Transverse colon (tissue), 4 donors: Measurements from ENCODE around the gene LRRC4C. TPM values are rescaled to one million over a fixed set of nuclear protein-coding genes. Genes with fewer than 3 reads are reported as not detected.

Experiments used
- DNase-seq: peaks from one replicate; pipeline ENCODE4 v3.0.0-alpha.2; 2019
- H3K27ac ChIP-seq, 4 donors: fragments of 200-600 bp; sonication (generic); 2 replicates each; pipeline ENCODE4 v1.5.1; 2016 to 2018; ENCODE audit warnings: inconsistent platforms in 4 of 4
- H3K27me3 ChIP-seq: fragments of 200-600 bp; sonication (generic); 2 replicates; pipeline ENCODE4 v1.5.1; 2017; ENCODE audit warnings: inconsistent platforms
- H3K36me3 ChIP-seq, 4 donors: fragments of 200-600 bp; sonication (generic); 2 replicates each; pipeline ENCODE4 v1.5.1; 2017 to 2019; ENCODE audit warnings: inconsistent platforms in 4 of 4
- H3K4me1 ChIP-seq, 4 donors: fragments of 200-600 bp; sonication (generic); 2 replicates each; pipeline ENCODE4 v1.5.1; 2017 to 2020; ENCODE audit warnings: inconsistent platforms in 4 of 4
- H3K4me3 ChIP-seq, 4 donors: fragments of 200-600 bp; sonication (generic); 1 replicate in 1 of 4; 2 replicates in 3 of 4; pipeline versions ENCODE4 v1.5.1 to v1.6.1; 2017 to 2019; ENCODE audit warnings: inconsistent platforms in 4 of 4
- H3K9me3 ChIP-seq, 2 donors: fragments of 200-600 bp; sonication (generic); 2 replicates each; pipeline ENCODE4 v1.5.1; 2017 to 2019; ENCODE audit warnings: inconsistent platforms in 2 of 2
- EP300 ChIP-seq: sonication (generic); formaldehyde crosslinking; IDR thresholded peaks from one replicate; pipeline ENCODE4 v1.6.1; 2017; ENCODE audit warnings: antibody characterized with exemption, low read depth
- POLR2A ChIP-seq: fragments of 450-650 bp; IDR thresholded peaks from one replicate; pipeline ENCODE4 v1.6.1; 2016; ENCODE audit warnings: antibody characterized with exemption, mild to moderate bottlenecking, moderate library complexity
- POLR2AphosphoS5 ChIP-seq, 3 donors: sonication (generic); formaldehyde crosslinking; IDR thresholded peaks; one replicate each; pipeline ENCODE4 v1.6.1; 2016; ENCODE audit warnings: antibody characterized with exemption in 3 of 3
- WGBS, 2 donors: methylation state at CpG; one replicate each; pipeline ENCODE4 v1.1.5; 2018; ENCODE audit warnings: low coverage in 1 of 2; 5-methylcytosine and 5-hydroxymethylcytosine counted together
- in situ Hi-C, 4 donors: fragments of 200-750 bp; cut with MboI; loops; one replicate each; pipeline versions ENCODE4 v1.15.0 to v1.15.1; 2017; ENCODE audit warnings: low sequenced_read_pairs in 3 of 4, low pct_ligation_motif_present in 1 of 4, low pct_unique_long_range_greater_than_20kb in 1 of 4
- intact Hi-C: fragments of 100-400 bp; cut with DNase I; formaldehyde crosslinking; loops from one replicate; pipeline ENCODE4 v1.15.1; 2023; ENCODE audit warnings: low total_unique reads
- total RNA-seq, 4 donors: library from RNA; depleted of rRNA; stranded (reverse); fragments of >200 nt; gene quantifications; one replicate each; pipeline ENCODE4 v1.1.0, GENCODE V29; 2016
- TF ChIP-seq, protein P1 (sequence below), 5 experiments: fragments of 200-600 bp in 3 of 5; fragments of 450-650 bp in 2 of 5; sonication (generic) in 3 of 5; IDR thresholded peaks; 1 replicate in 2 of 5; 2 replicates in 3 of 5; pipeline ENCODE4 v1.5.1; 2016 to 2017; ENCODE audit warnings: antibody characterized with exemption in 5 of 5, inconsistent platforms in 3 of 5, mild to moderate bottlenecking in 2 of 5, moderate library complexity in 1 of 5

Gene LRRC4C
- total RNA-seq, 4 donors from 2014 or later: 0.55 to 1.9 (median 0.64) TPM; not detected in 1

DNA sequence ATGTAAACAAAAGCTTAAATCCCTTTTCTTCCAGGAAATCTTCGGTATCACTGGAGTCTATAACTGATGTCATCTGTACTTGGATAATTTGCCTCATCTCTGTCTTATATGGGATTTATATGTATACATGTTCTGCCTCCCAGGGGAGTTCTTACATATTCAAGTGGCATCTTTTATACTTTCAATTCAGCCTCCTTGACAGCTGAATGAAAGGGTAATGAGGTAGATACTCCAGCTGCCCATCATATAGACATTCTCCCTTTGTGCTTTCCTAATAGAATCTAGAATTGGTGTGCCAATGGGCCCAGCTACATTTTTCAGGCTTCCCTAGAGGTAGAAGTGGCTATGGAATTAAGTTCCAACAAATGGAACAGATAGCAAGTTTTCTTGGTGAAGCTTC, 223.8 kb downstream of the LRRC4C start:
- WGBS, 2 donors: 73 to 82% methylated on average over 1 of the region's 1 CpG
- H3K36me3 ChIP-seq: no peaks in the 10 kb centered on the region
- in situ Hi-C loops: no loop called here
- no peaks in the 10 kb centered on the region for H3K27me3 ChIP-seq
- DNase-seq: no peak
- no peaks in the 10 kb centered on the region for H3K4me1 ChIP-seq
- TF ChIP-seq EP300: no peak
- no peak for TF ChIP-seq POLR2AphosphoS5 (IDR thresholded peaks at IDR 0.05)
- TF ChIP-seq POLR2A: no peak
- TF ChIP-seq, protein P1, sequence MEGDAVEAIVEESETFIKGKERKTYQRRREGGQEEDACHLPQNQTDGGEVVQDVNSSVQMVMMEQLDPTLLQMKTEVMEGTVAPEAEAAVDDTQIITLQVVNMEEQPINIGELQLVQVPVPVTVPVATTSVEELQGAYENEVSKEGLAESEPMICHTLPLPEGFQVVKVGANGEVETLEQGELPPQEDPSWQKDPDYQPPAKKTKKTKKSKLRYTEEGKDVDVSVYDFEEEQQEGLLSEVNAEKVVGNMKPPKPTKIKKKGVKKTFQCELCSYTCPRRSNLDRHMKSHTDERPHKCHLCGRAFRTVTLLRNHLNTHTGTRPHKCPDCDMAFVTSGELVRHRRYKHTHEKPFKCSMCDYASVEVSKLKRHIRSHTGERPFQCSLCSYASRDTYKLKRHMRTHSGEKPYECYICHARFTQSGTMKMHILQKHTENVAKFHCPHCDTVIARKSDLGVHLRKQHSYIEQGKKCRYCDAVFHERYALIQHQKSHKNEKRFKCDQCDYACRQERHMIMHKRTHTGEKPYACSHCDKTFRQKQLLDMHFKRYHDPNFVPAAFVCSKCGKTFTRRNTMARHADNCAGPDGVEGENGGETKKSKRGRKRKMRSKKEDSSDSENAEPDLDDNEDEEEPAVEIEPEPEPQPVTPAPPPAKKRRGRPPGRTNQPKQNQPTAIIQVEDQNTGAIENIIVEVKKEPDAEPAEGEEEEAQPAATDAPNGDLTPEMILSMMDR (IDR thresholded peaks at IDR 0.05): no peak
- H3K9me3 ChIP-seq: no peaks in the 10 kb centered on the region
- H3K27ac ChIP-seq: no peak overlapping the region
- H3K4me3 ChIP-seq: no peak overlapping the region
- intact Hi-C loops: no loop called here

DNA sequence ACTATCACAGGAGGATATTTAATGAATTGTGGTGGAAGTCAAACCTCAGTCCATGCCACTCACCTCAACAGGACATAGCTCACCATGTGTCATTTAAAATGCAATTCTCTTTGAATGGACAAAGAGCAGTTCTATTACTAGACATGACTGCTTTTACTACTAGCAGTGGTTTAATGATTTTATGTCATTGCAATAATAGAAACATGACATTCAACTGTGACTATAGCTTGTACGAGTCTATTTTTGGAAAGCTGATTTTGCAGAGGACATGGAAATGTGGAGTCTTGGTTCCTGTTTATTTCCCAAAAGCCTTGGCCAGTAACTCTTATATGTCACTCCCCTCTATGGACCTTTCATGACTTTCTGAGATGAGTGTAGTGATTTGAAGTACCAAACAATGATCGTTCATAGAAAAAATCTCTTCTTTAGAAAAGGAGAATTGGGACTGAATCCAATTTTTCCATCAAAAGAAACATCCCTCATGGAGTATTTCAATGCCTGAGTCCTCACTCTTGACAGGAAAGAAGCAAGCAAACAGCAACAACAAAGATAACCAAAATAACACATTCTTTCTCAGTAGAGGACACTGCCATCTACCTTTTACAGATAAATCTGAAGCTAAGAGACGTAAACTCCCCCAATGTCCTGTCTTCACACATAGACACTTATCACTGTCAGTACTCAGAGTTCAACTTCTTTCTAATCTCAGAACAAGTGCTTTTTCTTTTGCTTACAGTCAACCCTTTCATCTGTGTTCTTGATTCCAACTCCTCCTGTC, 233.4 kb downstream of the LRRC4C start:
- no peaks in the 10 kb centered on the region for H3K36me3 ChIP-seq
- no peak for DNase-seq
- WGBS, 2 donors: 73% methylated on average over 3 of the region's 3 CpGs
- in situ Hi-C loops (no loop called here), intact Hi-C loops (no loop called here)
- H3K9me3 ChIP-seq: no peaks in the 10 kb centered on the region
- H3K27me3 ChIP-seq: no peaks in the 10 kb centered on the region
- H3K27ac ChIP-seq: no peak overlapping the region
- TF ChIP-seq POLR2AphosphoS5 (IDR thresholded peaks at IDR 0.05): no peak
- TF ChIP-seq EP300: no peak
- TF ChIP-seq, protein P1 (IDR thresholded peaks at IDR 0.05): no peak
- H3K4me3 ChIP-seq: no peak overlapping the region
- H3K4me1 ChIP-seq: no peaks in the 10 kb centered on the region

DNA sequence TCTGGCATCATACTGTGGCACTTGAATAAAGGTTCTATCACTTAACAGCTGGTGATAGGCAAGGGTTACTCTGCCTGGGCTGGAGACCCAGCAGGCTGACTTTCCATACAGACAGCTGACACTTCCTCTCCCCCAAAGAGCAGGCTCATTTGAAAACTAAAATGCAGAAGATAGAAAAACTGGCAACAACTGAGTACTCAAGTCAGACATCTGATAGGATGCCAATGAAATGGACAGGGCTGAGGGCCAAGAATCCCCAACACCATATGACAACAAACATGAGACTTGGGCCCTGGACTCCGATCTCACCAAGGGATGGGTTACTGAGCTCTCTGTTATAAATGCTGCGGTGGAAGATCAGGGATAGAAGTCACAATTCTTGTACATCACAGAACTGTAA, 237.2 kb downstream of the LRRC4C start:
- no peaks in the 10 kb centered on the region for H3K36me3 ChIP-seq
- H3K4me3 ChIP-seq: no peak overlapping the region
- DNase-seq: no peak
- TF ChIP-seq POLR2A (no peak), POLR2AphosphoS5 (IDR thresholded peaks at IDR 0.05) (no peak), EP300 (no peak)
- TF ChIP-seq, protein P1 (IDR thresholded peaks at IDR 0.05): no peak
- intact Hi-C loops (no loop called here), in situ Hi-C loops (no loop called here)
- H3K9me3 ChIP-seq: no peaks in the 10 kb centered on the region
- 65 to 80% methylated on average over 2 of the region's 2 CpGs for WGBS, 2 donors
- no peaks in the 10 kb centered on the region for H3K27me3 ChIP-seq
- no peak overlapping the region for H3K27ac ChIP-seq
- H3K4me1 ChIP-seq: no peaks in the 10 kb centered on the region

DNA sequence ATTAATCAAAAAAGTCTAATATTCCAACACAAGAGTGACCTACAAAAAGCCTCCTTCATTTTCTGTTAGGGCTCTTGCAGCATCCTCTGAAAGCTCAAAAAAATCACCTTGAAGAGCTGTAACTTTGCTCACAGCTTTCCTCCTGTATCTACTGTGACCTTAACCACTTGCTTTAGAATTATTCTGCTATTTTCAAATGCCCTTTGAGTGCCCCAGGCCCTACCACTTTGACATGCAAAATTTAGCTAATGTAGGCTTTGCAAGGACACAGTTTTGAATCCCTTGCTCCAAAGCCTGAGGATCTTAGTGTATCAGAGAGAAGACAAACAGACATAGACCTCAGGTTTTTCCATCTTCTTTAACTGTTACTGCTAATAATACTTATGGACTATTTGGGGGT, 253.1 kb downstream of the LRRC4C start:
- H3K4me1 ChIP-seq: no peaks in the 10 kb centered on the region
- H3K9me3 ChIP-seq: no peaks in the 10 kb centered on the region
- H3K4me3 ChIP-seq: no peak overlapping the region
- H3K27ac ChIP-seq: no peak overlapping the region
- no peaks in the 10 kb centered on the region for H3K36me3 ChIP-seq
- in situ Hi-C loops: no loop called here
- no peak for TF ChIP-seq EP300
- no peak for TF ChIP-seq POLR2AphosphoS5 (IDR thresholded peaks at IDR 0.05)
- TF ChIP-seq, protein P1 (IDR thresholded peaks at IDR 0.05): no peak
- no peak for TF ChIP-seq POLR2A
- H3K27me3 ChIP-seq: no peaks in the 10 kb centered on the region
- intact Hi-C loops: no loop called here
- DNase-seq: no peak
